C4-2B (cell line): Measurements from ENCODE around the gene SRL.

Experiments
- ZFX ChIP-seq: fragments of 450-650 bp; IDR thresholded peaks from 2 replicates; pipeline ENCODE4 v1.6.1; 2017
- TF ChIP-seq, protein P1 (sequence below): fragments of 450-650 bp; conservative IDR thresholded peaks from 2 replicates; pipeline ENCODE4 v1.5.1; 2017; ENCODE audit warnings: mild to moderate bottlenecking

- TF ChIP-seq, protein P1, sequence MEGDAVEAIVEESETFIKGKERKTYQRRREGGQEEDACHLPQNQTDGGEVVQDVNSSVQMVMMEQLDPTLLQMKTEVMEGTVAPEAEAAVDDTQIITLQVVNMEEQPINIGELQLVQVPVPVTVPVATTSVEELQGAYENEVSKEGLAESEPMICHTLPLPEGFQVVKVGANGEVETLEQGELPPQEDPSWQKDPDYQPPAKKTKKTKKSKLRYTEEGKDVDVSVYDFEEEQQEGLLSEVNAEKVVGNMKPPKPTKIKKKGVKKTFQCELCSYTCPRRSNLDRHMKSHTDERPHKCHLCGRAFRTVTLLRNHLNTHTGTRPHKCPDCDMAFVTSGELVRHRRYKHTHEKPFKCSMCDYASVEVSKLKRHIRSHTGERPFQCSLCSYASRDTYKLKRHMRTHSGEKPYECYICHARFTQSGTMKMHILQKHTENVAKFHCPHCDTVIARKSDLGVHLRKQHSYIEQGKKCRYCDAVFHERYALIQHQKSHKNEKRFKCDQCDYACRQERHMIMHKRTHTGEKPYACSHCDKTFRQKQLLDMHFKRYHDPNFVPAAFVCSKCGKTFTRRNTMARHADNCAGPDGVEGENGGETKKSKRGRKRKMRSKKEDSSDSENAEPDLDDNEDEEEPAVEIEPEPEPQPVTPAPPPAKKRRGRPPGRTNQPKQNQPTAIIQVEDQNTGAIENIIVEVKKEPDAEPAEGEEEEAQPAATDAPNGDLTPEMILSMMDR = no peak
- no peak for TF ChIP-seq ZFX
Measured at GRCh38 chr16:4184038-4184702, 57.7 kb downstream of the SRL start.
